Heart left ventricle (tissue), 16 donors: Measurements from ENCODE around the gene ASB13. TPM values are rescaled to one million over a fixed set of nuclear protein-coding genes. Genes with fewer than 3 reads are reported as not detected.

Experiments
- ATAC-seq, 4 donors: fragments of 200-7000 bp; cut with Tn5 transposase; one replicate each; pipeline ENCODE4 v1.9.1; 2020 to 2022; ENCODE audit warnings: moderate library complexity in 4 of 4, mild to moderate bottlenecking in 3 of 4, moderate number of reproducible peaks in 1 of 4
- DNase-seq, 5 donors: peaks; one replicate each; pipeline ENCODE4 v3.0.0-alpha.2; 2020
- H3K27ac ChIP-seq, 12 donors: fragments of 200-600 bp; sonication (generic) in 4 of 12; one replicate each; pipeline versions ENCODE4 v1.5.0 to v1.8.0; 2016 to 2022; ENCODE audit warnings: mild to moderate bottlenecking in 2 of 12
- H3K27me3 ChIP-seq, 9 donors: fragments of 200-600 bp; sonication (generic) in 2 of 9; one replicate each; pipeline versions ENCODE4 v1.5.1 to v1.8.0; 2016 to 2022; ENCODE audit warnings: mild to moderate bottlenecking in 3 of 9
- H3K36me3 ChIP-seq, 9 donors: fragments of 200-600 bp; sonication (generic) in 2 of 9; one replicate each; pipeline versions ENCODE4 v1.5.0 to v1.8.0; 2018 to 2022; ENCODE audit warnings: mild to moderate bottlenecking in 2 of 9
- H3K4me1 ChIP-seq, 12 donors: fragments of 200-600 bp; sonication (generic) in 4 of 12; one replicate each; pipeline versions ENCODE4 v1.5.0 to v1.8.0; 2016 to 2022; ENCODE audit warnings: mild to moderate bottlenecking in 3 of 12
- H3K4me3 ChIP-seq, 12 donors: fragments of 200-600 bp; sonication (generic) in 4 of 12; one replicate each; pipeline versions ENCODE4 v1.5.0 to v1.8.0; 2017 to 2022; ENCODE audit warnings: mild to moderate bottlenecking in 9 of 12, moderate library complexity in 4 of 12
- H3K9me3 ChIP-seq, 12 donors: fragments of 200-600 bp; sonication (generic) in 4 of 12; one replicate each; pipeline versions ENCODE4 v1.5.0 to v1.8.0; 2016 to 2022; ENCODE audit warnings: mild to moderate bottlenecking in 1 of 12
- CTCF ChIP-seq, 12 donors: fragments of 200-600 bp; sonication (generic) in 4 of 12; IDR thresholded peaks; one replicate each; pipeline versions ENCODE4 v1.5.0 to v1.8.0; 2018 to 2022; ENCODE audit warnings: antibody characterized with exemption in 12 of 12, mild to moderate bottlenecking in 5 of 12
- POLR2A ChIP-seq, 2 donors: fragments of 450-650 bp; IDR thresholded peaks; one replicate each; pipeline ENCODE4 v1.6.1; 2017; ENCODE audit warnings: antibody characterized with exemption in 2 of 2, mild to moderate bottlenecking in 2 of 2, moderate library complexity in 2 of 2
- WGBS, 4 donors: extraction: QIAGEN DNeasy Blood & Tissue Kit in 2 of 4; methylation state at CpG; one replicate each; pipeline versions ENCODE4 v1.1.5 to v1.1.7; 2013 to 2018; 5-methylcytosine and 5-hydroxymethylcytosine counted together
- intact Hi-C, 10 donors: fragments of 100-400 bp; cut with DNase I; formaldehyde crosslinking; loops; one replicate each; pipeline versions ENCODE4 v1.11.1 to v1.14.2; 2022
- long read RNA-seq, 3 donors: library from polyadenylated mRNA; unstranded; transcript quantifications; one replicate each; pipeline ENCODE4 v2.0.0, GENCODE V29; 2020 to 2021
- polyA plus RNA-seq, 2 donors: library from polyadenylated mRNA; stranded (reverse); fragments of 200-250 nt; gene quantifications; one replicate each; pipeline ENCODE4 v1.2.3, GENCODE V29; 2013
- total RNA-seq, 9 donors: library from RNA; depleted of rRNA in 2 of 9; stranded (reverse); fragments of >200 nt in 2 of 9; fragmentation: NEBNext Ultra II Directional in 3 of 9; extraction: Animal tissue kit (Norgen Biotek cat#: 25700) in 3 of 9; gene quantifications; one replicate each; pipeline versions ENCODE4 v1.1.0 to v1.2.4, GENCODE V29; 2016 to 2023
- donor health status: ischemic (EF 13 %, LVEDD 7.1; RV severe dilation, severe dysfunction).
- donor health status: healthy with polysubstance abuse.
- donor health status: DM: no; HTN: yes; CAD: no.
- donor health status: DM: no; HTN: no; CAD: no.
- donor health status: ischemic (EF 25% LVEDD 6.9; RV normal size, moderate dysfunction).
- donor health status: ischemic (EF 25% LVEDD 5.7; RV mildly dilated, moderate dysfunction).
- donor health status: healthy.
- donor health status: DM: yes; HTN: yes; CAD: no.
- donor health status: ischemic (EF 35%, LVEDD 5.7; RV mildly dilated, moderate dysfunction).
- donor health status: nonischemic (EF 11% LVEDD 7.7; RV severe dilation, severe dysfunction).
- donor health status: DM: yes; HTN: yes; CAD: no.
- donor health status: PGD.
- donor health status: ischemic (EF 29% LVEDD 5.4; RV normal size, mild dysfunction).
- donor health status: nonischemic (EF 23%, LVEDD 6.1; RV moderate dilation, normal function).

Gene ASB13, protein sequence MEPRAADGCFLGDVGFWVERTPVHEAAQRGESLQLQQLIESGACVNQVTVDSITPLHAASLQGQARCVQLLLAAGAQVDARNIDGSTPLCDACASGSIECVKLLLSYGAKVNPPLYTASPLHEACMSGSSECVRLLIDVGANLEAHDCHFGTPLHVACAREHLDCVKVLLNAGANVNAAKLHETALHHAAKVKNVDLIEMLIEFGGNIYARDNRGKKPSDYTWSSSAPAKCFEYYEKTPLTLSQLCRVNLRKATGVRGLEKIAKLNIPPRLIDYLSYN
- total RNA-seq (10 to 100 TPM; 12.0 to 18.6 (median 13.3) TPM), polyA plus RNA-seq (10 to 100 TPM in 1 of 2 donors, 1 to 10 TPM in 1; 9.9 to 11.2 TPM)
- long read RNA-seq, donor 1, transcript ASB13-201 (6 exons, 2,699 nt) = major isoform, 16 of 25 reads
- long read RNA-seq, donor 1, partial matches to known transcripts = 0 of 25 reads
- long read RNA-seq, donor 1, other reads (novel, unspliced or antisense) = 8 of 25 reads
- long read RNA-seq, donor 2, transcript ASB13-201 (6 exons, 2,699 nt) = major isoform, 63 of 76 reads
- long read RNA-seq, donor 2, partial matches to known transcripts = 3 of 76 reads
- long read RNA-seq, donor 2, other reads (novel, unspliced or antisense) = 7 of 76 reads
- long read RNA-seq, donor 3, transcript ASB13-201 (6 exons, 2,699 nt) = major isoform, 14 of 17 reads
- long read RNA-seq, donor 3, partial matches to known transcripts = 1 of 17 reads
- long read RNA-seq, donor 3, other reads (novel, unspliced or antisense) = 0 of 17 reads

DNA sequence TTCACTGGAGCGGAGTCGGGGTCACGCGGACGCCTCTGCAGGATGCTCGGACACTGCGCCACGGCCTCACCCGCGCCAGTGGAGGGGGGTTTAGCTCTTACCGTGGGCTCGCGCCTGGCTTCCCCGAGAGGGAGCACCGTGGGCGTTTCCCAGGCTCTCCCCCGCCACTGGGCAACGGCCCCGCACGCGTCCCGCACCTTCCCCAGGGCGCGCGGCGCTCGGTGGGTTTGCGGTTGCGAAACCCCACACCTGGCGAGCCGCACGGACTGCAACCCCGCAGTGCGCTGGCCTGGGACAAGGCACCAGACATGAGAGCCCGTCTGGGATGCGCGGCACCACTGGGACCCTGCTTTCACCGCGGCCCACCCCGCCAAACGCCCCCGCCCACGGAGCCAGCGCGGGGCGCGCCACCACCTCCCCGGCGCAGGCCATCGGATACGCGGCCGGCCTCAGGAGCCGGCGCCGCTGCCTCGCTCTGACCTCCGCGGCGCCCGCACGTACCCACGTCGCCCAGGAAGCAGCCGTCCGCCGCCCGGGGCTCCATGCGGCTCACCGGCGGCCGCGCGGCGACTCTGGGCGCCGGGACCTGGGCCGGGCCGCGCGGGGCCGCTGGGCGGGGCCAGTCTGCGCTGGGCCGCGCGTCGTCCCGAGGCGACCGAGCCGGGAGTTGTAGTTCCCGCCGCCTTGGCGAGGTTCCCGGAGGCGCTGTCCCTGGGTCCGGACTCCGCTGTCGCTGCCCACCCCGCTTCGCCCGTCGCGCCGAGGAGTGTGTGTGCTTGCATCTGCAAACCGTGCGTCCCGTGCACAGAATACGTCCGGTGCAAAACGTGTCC lies at the start of gene ASB13:
ASB13 (minus strand) TSS at position 588 of the 833 bp plus-strand sequence; CDS start at position 544, 44 bp downstream.
- intact Hi-C loops = no loop called here
- H3K4me3 ChIP-seq = peak within 1 kb of the TSS; percentile 66 to 99 (median 95)
- ATAC-seq = peak; percentile 83 to 99 (median 96)
- TF ChIP-seq CTCF (IDR thresholded peaks at IDR 0.05) = no peak
- TF ChIP-seq POLR2A (IDR thresholded peaks at IDR 0.05) = peak in 1 of 2 donors; percentile 41
- 0 to 1% (median 0%) methylated on average over 19 to 112 of the region's 112 CpGs for WGBS, 4 donors
- peak within 1 kb of the TSS in 11 of 12 donors; percentile 63 to 86 (median 80) for H3K27ac ChIP-seq
- no peaks in the 10 kb centered on the region for H3K36me3 ChIP-seq
- no peaks in the 10 kb centered on the region for H3K27me3 ChIP-seq
- H3K4me1 ChIP-seq = peaks cover 0 to 21% (median 13%) of the 10 kb centered on the region in 12 donors
- peak; percentile 81 to 90 (median 81) for DNase-seq
- H3K9me3 ChIP-seq = no peaks in the 10 kb centered on the region

GRCh38 chr10:5711642-5712041 lies 45.2 kb upstream of the ASB13 start:
- TF ChIP-seq CTCF (IDR thresholded peaks at IDR 0.05) (no peak), POLR2A (IDR thresholded peaks at IDR 0.05) (no peak)
- no peaks in the 10 kb centered on the region for H3K36me3 ChIP-seq
- H3K27me3 ChIP-seq = no peaks in the 10 kb centered on the region
- H3K27ac ChIP-seq = peak overlapping the region in 6 of 12 donors; percentile 6 to 56 (median 26)
- peak in 2 of 4 donors; percentile 28 to 45 for ATAC-seq
- peaks cover 0 to 32% (median 14%) of the 10 kb centered on the region in 12 donors for H3K4me1 ChIP-seq
- DNase-seq = no peak
- peak overlapping the region in 9 of 12 donors; percentile 3 to 48 (median 28) for H3K4me3 ChIP-seq
- intact Hi-C loops = no loop called here
- no peaks in the 10 kb centered on the region for H3K9me3 ChIP-seq
- 52 to 68% (median 55%) methylated on average over 4 of the region's 4 CpGs for WGBS, 4 donors

- ATAC-seq = no peak
- no peak for DNase-seq
- H3K27ac ChIP-seq = peak overlapping the region in 8 of 12 donors; percentile 6 to 56 (median 26)
- peaks cover 0 to 32% (median 14%) of the 10 kb centered on the region in 12 donors for H3K4me1 ChIP-seq
- TF ChIP-seq POLR2A (IDR thresholded peaks at IDR 0.05) = no peak
- no peak for TF ChIP-seq CTCF (IDR thresholded peaks at IDR 0.05)
- H3K27me3 ChIP-seq = no peaks in the 10 kb centered on the region
- H3K9me3 ChIP-seq = no peaks in the 10 kb centered on the region
- H3K4me3 ChIP-seq = peak overlapping the region in 9 of 12 donors; percentile 3 to 48 (median 28)
- WGBS, 4 donors = 48 to 59% (median 54%) methylated on average over 1 of the region's 1 CpG
- intact Hi-C loops = no loop called here
- H3K36me3 ChIP-seq = no peaks in the 10 kb centered on the region
Observed at GRCh38 chr10:5710859-5711258, 44.5 kb upstream of the ASB13 start.
